HepG2 (cell line): ENCODE measurements around the gene CTDSP1. TPM values are rescaled to one million over a fixed set of nuclear protein-coding genes. Genes with fewer than 3 reads are reported as not detected.

Source experiments
- AHR ChIP-seq: IDR thresholded peaks from 2 replicates; pipeline ENCODE4 v1.6.1; 2018; ENCODE audit warnings: missing genetic modification reagents, missing compliant biosample characterization
- ATF6 ChIP-seq: sonication (generic); formaldehyde crosslinking; conservative IDR thresholded peaks from 2 replicates; pipeline ENCODE4 v1.4.0; 2020; ENCODE audit warnings: missing genetic modification reagents
- HMGXB3 ChIP-seq: sonication (generic); formaldehyde crosslinking; IDR thresholded peaks from 2 replicates; pipeline ENCODE4 v1.4.0; 2020; ENCODE audit warnings: missing genetic modification reagents, borderline replicate concordance
- MBNL3 ChIP-seq: fragments of 250-450 bp; sonication (Bioruptor Pico); conservative IDR thresholded peaks from 2 replicates; pipeline ENCODE4 v1.8.0; 2022; ENCODE audit warnings: mild to moderate bottlenecking, inconsistent platforms
- MTERF4 ChIP-seq: sonication (generic); formaldehyde crosslinking; IDR thresholded peaks from 2 replicates; pipeline ENCODE4 v1.8.0; 2023; ENCODE audit warnings: mild to moderate bottlenecking, missing genetic modification reagents
- NR1H2 ChIP-seq: sonication (generic); formaldehyde crosslinking; IDR thresholded peaks from 2 replicates; pipeline ENCODE4 v1.8.1; 2022; ENCODE audit warnings: low read depth, missing genetic modification reagents, borderline replicate concordance
- SMAD3 ChIP-seq: sonication (generic); formaldehyde crosslinking; IDR thresholded peaks from 2 replicates; pipeline ENCODE4 v1.4.0; 2020; ENCODE audit warnings: missing genetic modification reagents
- SRSF1 ChIP-seq: fragments of 200-400 bp; formaldehyde crosslinking; optimal IDR thresholded peaks from 2 replicates; pipeline ENCODE3; 2017; ENCODE audit warnings: mild to moderate bottlenecking, low read depth, low read length, moderate library complexity
- SSRP1 ChIP-seq: IDR thresholded peaks from 2 replicates; pipeline ENCODE4 v1.6.1; 2016; ENCODE audit warnings: control low read depth
- TOPORS ChIP-seq: sonication (generic); formaldehyde crosslinking; IDR thresholded peaks from 2 replicates; pipeline ENCODE4 v1.8.0; 2023; ENCODE audit warnings: mild to moderate bottlenecking, missing genetic modification reagents
- ZBTB39 ChIP-seq: sonication (generic); formaldehyde crosslinking; IDR thresholded peaks from 2 replicates; pipeline ENCODE4 v1.5.0; 2020; ENCODE audit warnings: missing genetic modification reagents
- ZNF274 ChIP-seq: sonication (generic); formaldehyde crosslinking; IDR thresholded peaks from 2 replicates; pipeline ENCODE4 v1.5.1; 2020; ENCODE audit warnings: mild to moderate bottlenecking, missing genetic modification reagents
- ZNF280D ChIP-seq: sonication (generic); formaldehyde crosslinking; IDR thresholded peaks from 2 replicates; pipeline ENCODE4 v1.5.1; 2020; ENCODE audit warnings: mild to moderate bottlenecking, missing genetic modification reagents
- ZNF432 ChIP-seq: sonication (generic); formaldehyde crosslinking; IDR thresholded peaks from 2 replicates; pipeline ENCODE4 v1.5.0; 2020; ENCODE audit warnings: missing genetic modification reagents, mild to moderate bottlenecking, borderline replicate concordance
- ZNF652 ChIP-seq: IDR thresholded peaks from 2 replicates; pipeline ENCODE4 v1.6.1; 2016; ENCODE audit warnings: low read depth, borderline replicate concordance
- polyA plus RNA-seq, 8 experiments: library from polyadenylated mRNA; depleted of rRNA in 3 of 8; stranded (reverse) in 7 of 8; unstranded in 1 of 8; fragments of >200 nt; fragmentation: Illumina TruSeq in 4 of 8; extraction: Trizol in 4 of 8; gene quantifications; 2 replicates each; pipeline versions ENCODE4 v1.2.1 to v1.2.3, GENCODE V29; 2011 to 2016; ENCODE audit warnings: low read depth in 4 of 8, missing spikeins in 1 of 8, mixed read lengths in 1 of 8; ENCODE audit not compliant: insufficient read depth in 1 of 8
- total RNA-seq, 5 experiments: library from RNA; depleted of rRNA; stranded (reverse); fragments of >200 nt; fragmentation: Illumina TruSeq; extraction: Trizol; gene quantifications; 2 replicates each; pipeline ENCODE4 v1.2.3, GENCODE V29; 2016; ENCODE audit warnings: low read depth in 1 of 5

Gene CTDSP1
- total and polyA plus RNA-seq, 2 of the 13 experiments (the other 11 are each of a cell fraction or from before 2014, with no cell fraction given): 91.0 to 268 TPM

- TF ChIP-seq ZBTB39 (CRISPR knock-in tag) (0 out of 2 replicates have a peak, but pooled peaks have one; percentile 6), ZNF432 (CRISPR knock-in tag) (no peak), ATF6 (CRISPR knock-in tag) (no peak), MTERF4 (peak; percentile 69; the same call in 1 of the 2 replicates), SSRP1 (CRISPR knock-in tag) (0 out of 2 replicates have a peak, but pooled peaks have one; percentile 55), AHR (CRISPR knock-in tag) (no peak; the same call in 1 of the 2 replicates), HMGXB3 (CRISPR knock-in tag) (peak; percentile 50; the same call in 1 of the 2 replicates), ZNF274 (peak; percentile 26; the same call in 1 of the 2 replicates), ZNF280D (CRISPR knock-in tag) (no peak), NR1H2 (CRISPR knock-in tag) (no peak), SRSF1 (no peak), TOPORS (CRISPR knock-in tag) (no peak), ZNF652 (CRISPR knock-in tag) (no peak; the same call in 1 of the 2 replicates), SMAD3 (CRISPR knock-in tag) (peak; percentile 85), MBNL3 (CRISPR knock-in tag) (no peak)
Measured at GRCh38 chr2:218418717-218419458, 19.2 kb downstream of the CTDSP1 start, which contains the start of gene VIL1 (continued).
